Right ventricle myocardium superior (tissue), 1 donor: ENCODE data around the gene VDAC1. TPM values are rescaled to one million over a fixed set of nuclear protein-coding genes. Genes with fewer than 3 reads are reported as not detected.

Experiments used
- ATAC-seq: fragments of 200-7000 bp; cut with Tn5 transposase; one replicate; pipeline ENCODE4 v1.9.1; 2020; ENCODE audit warnings: mild to moderate bottlenecking; ENCODE audit not compliant: poor library complexity
- DNase-seq: peaks from one replicate; pipeline ENCODE4 v3.0.0-alpha.2; 2020
- intact Hi-C: fragments of 100-400 bp; cut with DNase I; formaldehyde crosslinking; loops from one replicate; pipeline ENCODE4 v1.11.2; 2022
- total RNA-seq: library from RNA; stranded (reverse); fragmentation: NEBNext Ultra II Directional; extraction: Animal tissue kit (Norgen Biotek cat#: 25700); gene quantifications from one replicate; pipeline ENCODE4 v1.2.1, GENCODE V29; 2021
- donor health status: DM: no; HTN: yes; CAD: no; lungs with severe emphysema.

The VDAC1 gene
- total RNA-seq, 1 donor from 2014 or later, result 475 TPM

DNA sequence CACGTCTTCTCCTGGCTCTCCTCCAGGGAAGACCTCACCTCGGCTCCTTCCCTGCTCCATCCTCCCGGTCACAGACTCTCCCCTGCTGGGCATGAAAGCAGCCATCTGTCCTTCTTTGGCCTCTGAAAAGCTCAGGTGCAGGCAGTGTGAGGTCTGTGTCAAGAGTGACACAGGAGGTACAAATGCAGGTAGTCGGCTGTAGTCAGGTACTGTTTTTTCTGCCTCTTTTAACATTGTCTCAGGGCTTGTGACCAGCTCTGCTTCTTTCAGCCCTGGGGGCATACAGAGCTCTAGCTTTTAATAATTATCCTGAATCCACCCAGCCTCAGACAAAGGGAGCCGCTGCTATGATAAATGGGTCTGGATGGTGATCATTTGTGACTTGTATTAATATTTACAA is 82.8 kb downstream of the VDAC1 start:
- ATAC-seq, result no peak
- intact Hi-C loops, result no loop called here

More for the DNA sequence above, 82.8 kb downstream of the VDAC1 start:
- DNase-seq, result no peak

Other genes starting within 250 kb of the VDAC1 start
- 34.8 TPM for gene C5orf15, start 36.4 kb downstream of the VDAC1 start, total RNA-seq
- 2.2 TPM for gene TCF7, start 109.7 kb upstream of the VDAC1 start, total RNA-seq
- gene SKP1, start 172.0 kb upstream of the VDAC1 start, total RNA-seq, result 424 TPM
- 135 TPM for gene PPP2CA, start 221.1 kb upstream of the VDAC1 start, total RNA-seq